Activated T-cell treated with anti-CD3 and anti-CD28 coated beads, Interleukin-2, amount 50 U/mL, for 48 hours (primary cell): ENCODE data around the gene CREB3L2.
"Not testable (repeated sequence)": the region's sequence is repeated elsewhere in the genome, so short reads cannot be mapped to it uniquely, and the experiment has no call there.

Experiments
- DNase-seq, 2 experiments: peaks; one replicate each; pipeline ENCODE4 v3.0.0-alpha.2; 2020

Gene CREB3L2

GRCh38 chr7:137831555-137831954, 170.3 kb downstream of the CREB3L2 start:
- not testable (repeated sequence) for DNase-seq

GRCh38 chr7:137829337-137829992, 172.4 kb downstream of the CREB3L2 start:
- DNase-seq = no peak

GRCh38 chr7:137828456-137828855, 173.4 kb downstream of the CREB3L2 start:
- DNase-seq = no peak

GRCh38 chr7:137825489-137825888, 176.4 kb downstream of the CREB3L2 start:
- no peak for DNase-seq
